ENCODE data around the gene DERL2.

The DERL2 gene

DNA sequence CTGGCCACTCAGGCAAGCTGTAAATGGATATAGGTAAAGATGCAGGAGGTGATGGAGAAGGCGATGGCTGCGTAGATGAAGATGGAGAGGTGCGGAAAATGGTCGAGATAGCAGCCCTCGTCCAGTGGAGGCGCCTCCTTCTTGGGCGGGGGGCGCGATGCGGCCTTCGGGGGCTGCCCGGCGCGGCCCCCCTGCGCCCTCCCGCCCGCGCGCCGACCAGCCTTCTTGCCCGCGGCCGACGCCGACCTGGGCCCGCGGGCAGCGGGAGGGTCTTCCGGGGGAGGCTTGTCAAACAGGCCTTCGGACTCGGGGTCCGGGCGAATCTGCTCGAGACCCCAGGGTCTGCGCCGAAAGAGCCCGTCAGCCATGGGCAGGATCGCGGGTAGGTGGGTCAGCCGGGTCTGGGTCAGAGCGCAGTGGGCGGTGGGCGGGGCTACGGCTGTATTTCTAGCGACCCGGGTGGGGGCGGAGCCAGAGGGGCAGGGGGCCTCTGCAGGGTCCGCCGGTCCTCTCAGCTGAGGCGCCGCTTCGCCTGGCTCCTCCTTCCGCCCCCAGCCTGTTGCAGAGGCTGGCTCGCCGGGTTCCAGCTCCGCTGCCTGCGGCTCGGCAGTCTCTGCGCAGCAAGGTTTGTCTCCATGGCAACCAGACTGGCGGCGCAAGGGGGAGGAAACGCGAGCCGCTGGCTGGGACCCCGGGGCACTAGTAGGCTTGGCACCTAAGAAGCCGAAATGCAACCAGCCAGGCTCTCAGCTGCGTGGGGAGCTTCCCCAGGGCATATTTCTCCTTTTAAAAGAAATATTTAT lies 14.8 kb upstream of the DERL2 start:
- FAIRE-seq, result no peak

DNA sequence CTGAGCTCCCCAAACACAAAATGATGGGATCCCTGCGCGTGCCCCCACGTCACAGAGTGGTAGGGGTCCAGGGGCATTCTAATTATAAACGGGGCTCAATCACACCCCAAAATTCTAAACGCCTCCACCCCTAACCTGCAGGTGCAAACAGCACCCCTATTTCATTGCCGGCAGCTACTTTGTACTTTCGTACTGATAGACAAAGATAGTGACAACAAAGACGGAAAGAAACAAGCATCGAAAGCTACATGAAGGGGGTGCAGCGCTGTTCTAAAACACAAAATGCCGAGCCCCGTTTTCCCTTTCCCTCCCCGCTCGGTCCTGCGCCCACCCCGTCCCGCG lies 14.2 kb upstream of the DERL2 start:
- FAIRE-seq, result no peak

DNA sequence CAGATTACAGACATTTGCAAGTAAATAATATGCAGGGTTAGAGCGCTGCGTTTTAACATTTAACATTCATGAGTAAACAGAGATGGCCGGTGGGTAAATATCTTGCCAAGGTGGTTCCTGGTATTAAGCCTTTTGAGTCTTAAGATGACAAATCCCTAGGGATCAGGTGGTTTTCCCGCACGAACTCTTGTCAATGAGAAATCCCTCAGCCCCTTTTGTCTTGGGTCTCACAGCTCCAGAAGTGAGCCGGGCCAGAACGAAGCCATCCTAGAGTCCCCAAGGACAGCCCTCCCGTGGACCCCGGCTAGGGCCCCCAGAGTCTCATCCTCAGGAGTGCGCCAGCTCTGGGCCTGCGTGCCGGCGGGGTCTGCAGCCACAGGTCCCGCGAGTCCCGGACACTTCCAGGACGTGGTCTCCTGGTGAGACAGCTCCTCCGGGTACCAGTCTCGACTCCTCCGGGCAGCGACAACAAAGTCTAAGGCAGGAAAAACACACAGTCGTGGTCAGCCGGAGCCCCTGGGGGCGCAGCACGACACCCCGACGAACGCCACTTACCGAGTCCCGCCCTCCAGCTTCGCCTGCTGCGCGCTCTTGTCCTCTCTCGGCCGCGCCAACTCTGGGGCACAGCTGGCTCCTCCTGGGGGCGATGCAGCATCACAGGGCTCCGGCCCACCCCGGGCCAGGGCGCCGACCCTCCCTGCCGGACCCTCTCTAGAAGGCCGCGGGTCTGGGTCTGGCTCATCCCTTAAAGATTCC lies 13.7 kb upstream of the DERL2 start:
- FAIRE-seq, result no peak

DNA sequence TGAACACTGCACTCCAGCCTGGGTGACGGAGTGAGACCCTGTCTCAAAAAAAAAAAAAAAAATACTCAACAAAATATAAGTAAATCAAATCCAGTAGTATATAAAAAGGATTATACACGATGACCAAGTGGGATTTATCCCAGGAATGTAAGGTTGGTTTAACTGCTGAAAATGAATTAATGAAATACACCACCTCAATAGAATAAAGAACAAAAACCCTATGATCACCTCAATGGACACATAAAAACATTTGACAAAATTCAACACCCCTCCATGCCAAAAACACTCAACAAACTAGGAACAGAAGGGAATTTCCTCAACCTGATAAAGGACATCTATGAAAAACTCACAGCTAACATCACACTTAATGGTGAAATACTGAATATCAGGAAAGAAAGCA lies 7.0 kb upstream of the DERL2 start:
- FAIRE-seq, result no peak

DNA sequence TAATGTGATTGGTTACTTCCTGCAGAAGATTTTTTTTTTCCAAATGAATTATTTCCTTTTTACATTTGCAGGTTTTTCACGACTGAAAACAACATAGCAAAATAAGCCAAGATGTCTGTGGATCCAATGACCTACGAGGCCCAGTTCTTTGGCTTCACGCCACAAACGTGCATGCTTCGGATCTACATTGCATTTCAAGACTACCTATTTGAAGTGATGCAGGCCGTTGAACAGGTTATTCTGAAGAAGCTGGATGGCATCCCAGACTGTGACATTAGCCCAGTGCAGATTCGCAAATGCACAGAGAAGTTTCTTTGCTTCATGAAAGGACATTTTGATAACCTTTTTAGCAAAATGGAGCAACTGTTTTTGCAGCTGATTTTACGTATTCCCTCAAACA lies 2.8 kb upstream of the DERL2 start:
- FAIRE-seq, result no peak

DNA sequence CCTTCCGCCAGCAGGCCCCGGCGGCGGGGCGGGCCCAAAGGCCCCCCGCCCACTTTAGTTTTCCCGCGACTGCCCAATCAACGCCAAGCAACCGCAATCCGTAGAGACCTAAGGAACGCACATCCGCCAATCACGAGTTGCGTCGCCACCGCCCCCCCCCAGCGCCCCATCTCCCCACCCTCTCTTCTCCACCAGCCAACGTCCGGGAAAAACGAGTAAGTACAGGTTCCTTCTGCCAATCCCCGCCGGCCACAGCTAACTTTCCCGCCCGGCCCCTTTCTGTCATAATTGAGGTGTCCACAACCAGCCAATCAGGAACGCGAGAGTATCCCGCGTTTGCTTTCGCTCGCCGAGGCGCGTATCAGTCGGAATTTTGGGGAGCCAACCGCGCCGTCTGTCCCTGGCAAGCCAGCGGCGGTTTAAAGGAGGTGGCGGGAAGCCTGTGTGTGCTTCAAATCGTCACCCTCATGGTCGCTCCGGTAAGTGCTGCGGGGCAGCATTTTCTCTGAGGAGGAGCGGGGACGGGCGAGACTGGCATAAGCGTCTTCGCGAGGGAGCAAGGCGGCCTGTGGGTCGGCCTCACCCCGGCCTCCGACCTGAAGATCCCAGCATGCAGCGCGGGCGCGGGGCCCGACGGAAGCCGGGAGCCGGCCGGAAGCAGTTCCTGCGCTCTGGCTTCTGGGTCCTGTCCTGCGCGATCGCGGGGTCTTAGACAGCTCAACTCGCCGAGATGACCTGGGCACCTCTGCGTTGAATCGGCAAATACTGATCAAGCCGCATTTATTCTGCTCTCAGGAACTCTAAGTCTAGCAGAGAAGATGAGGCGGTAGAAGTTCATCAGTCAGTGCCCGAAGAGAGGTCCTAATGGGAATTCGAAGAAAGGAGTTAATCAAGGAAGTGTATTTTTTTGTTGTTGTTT lies 487 bp upstream of the DERL2 start, which contains the start of gene MIS12:
TSS of gene MIS12 (plus strand) at position 361 of the 919 bp plus-strand sequence. CDS start 2,297 bp downstream, outside the sequence.
- FAIRE-seq, result no peak

DNA sequence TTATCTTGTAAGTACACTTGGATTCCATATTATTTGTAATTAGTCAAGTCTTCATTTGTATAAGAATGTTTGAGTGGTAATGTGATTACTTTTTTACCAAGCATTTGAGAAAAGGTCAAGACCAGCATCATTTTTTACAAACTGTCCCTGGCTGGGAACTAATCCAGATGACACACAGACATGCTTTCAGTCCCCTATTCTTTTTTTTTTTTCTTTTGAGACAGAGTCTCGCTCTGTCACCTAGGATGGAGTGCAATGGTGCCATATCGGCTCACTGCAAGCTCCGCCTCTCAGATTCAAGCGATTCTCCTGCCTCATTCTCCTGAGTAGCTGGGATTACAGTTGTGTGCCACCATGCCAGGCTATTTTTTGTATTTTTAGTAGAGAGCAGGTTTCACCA lies 4.5 kb downstream of the DERL2 start:
- peak; percentile 21 for FAIRE-seq

DNA sequence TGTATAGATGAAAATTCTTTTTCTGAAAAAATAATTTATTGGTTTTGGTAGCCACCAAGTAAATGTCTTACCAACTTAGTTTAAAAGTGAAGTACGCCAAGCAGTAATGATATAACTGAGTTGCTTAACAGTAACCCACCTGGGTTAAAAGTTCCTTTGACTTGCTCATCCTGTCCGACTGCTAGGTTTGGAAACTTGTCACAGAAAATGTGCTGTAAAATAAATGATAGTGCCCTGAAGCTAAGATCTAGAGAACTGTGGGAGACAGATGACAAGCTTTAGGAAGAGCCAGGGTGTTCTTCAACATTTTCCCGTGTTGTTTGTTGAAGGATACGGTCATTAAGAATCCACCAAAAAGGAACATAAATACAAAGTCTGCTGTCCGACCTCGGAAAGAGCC lies 5.0 kb downstream of the DERL2 start:
- no peak for FAIRE-seq

DNA sequence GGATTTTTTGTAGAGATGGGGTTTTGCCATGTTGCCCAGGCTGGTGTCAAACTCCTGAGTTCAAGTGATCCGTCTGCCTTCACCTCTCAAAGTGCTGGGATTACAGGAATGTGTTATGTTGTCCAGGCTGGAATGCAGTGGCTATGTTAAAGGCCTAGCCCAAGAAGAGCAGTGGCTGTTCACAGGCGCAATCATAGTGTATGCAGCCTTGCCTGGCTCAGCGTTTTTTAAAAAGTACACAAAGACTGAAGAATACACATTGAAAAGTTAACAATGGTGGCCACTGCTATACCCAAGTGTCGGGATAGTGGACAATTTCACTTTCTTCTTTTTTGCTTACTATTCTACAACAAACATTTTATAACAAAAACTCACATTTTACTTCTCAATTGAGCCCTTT lies 7.0 kb downstream of the DERL2 start:
- FAIRE-seq, result no peak

DNA sequence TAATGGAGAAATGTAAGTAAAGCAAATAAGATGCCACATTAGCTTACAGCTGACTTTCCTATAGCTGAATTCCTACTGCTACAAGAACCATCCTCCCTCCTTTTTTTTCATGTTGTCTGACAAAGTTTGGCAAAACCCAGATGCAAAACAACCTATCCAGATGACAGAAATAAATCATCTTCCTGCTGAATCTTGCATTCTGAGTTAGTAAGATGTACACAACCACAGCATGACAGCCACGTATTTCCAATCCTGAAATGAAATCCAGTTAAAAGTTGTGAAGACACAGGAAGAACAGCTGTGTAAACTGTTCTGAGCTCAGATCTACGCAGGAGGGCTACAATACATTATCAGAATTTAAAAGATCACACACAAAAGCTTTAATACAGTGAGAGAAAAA lies 12.1 kb downstream of the DERL2 start:
- FAIRE-seq, result no peak

DNA sequence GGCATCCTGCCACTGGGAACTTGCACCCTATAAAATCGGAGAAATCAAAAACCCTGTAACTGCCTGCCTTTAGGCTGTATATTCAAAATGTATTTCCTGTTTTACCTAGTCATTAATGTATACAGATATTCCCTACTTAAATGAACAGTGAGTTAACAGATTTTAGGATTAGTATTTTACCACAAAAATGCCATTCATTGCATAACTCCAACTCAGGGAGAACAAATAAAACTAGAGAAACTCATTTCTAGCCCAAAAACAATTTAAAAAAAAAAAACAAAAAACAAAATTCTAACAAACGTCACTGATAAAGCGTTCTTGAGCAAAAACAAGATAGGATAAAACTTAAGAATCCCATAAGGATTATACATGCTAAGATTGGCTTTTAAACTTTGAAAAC lies 13.5 kb downstream of the DERL2 start:
- FAIRE-seq, result no peak

DNA sequence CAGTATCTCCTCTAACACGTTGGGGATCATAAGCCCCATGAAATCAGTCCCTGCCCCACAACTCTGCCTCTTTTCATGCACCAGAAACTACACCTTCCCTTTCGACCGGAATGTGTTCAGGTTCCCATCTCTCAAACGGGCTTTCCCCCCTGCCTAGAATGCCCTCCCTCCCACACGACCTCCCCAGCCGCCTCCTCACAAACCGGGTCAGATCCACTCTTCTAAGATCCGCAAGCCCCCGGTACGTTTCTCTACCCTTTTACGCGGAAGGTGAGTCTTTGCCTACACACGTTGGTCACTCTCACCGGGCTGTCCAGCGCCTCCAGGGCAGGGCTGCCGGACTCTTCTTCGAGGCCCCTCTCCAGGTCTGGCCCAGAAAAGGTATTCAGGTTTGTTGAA lies 17.9 kb downstream of the DERL2 start:
- no peak for FAIRE-seq

DNA sequence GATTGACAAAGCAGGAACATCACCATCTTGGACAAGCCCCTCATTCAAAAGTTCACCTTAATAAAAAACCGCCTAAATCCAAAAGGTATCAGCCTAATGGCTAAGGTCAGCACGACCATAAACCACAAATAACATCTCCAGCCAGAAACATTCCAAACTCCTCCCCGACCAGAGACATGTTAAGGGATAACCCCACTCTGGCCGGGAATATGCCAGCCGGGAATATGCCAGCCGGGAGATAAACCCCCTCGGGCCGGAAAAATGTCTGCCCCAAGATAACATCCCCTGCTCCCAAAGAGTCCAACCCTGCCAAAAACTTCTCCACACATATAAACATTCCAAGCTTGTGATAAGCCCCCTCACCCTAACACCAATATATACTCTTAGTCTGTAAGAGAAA lies 18.6 kb downstream of the DERL2 start:
- no peak for FAIRE-seq

DNA sequence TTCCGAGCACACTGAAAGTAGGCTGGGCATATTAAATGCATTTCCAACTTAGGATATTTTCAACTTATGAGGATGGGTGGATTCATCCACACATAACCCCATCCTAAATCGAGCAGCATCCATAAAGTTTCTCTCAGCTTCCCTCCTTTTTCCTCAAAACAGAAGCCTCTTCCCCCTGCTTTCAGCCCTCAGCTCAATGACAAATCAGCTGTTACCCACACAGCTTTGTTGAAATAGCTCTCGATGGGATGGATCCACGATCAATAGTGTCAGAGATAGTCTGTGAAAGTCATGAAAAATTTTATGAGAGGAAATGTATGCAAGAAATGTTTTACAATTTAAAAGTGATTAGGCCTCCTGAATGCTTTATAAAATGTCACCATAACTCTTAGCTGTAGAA lies 19.7 kb downstream of the DERL2 start:
- no peak for FAIRE-seq

DNA sequence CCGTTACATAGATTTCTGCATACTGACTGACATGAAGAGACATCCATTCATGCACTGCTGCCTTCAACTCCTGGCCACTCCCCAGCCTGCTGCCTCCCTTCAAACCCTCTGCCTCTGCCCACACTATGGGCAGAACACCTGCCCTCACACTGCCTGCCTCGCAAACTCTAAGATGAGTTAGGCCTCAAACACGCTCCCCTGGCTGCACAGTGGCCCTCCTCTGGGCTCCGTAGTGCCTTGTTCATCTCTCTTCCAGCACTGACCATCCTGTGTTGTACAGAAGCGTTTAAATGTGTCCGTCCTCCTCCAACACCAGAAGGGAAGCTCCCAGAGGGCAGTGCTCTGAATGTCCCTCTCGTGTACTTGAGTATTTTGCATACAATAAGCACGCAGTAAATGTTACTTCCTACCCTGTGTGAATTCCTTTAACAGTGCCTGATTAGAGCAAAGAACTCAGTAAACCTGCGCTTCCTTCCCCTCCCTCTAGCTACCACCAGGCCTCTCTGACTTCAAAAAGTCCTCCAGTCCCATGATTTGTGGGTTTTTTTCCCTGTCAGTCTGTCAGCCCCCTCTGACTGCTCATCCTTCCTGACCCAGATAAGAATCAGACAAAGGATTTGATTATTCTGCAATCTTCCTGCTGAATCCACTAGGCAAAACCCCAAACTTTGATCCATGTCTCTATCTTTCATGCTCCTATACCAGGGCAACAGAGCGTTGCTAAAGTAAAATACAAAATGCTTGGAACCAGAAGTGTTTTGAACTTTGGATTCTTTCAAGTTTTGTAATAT lies 21.1 kb downstream of the DERL2 start:
- no peak for FAIRE-seq

DNA sequence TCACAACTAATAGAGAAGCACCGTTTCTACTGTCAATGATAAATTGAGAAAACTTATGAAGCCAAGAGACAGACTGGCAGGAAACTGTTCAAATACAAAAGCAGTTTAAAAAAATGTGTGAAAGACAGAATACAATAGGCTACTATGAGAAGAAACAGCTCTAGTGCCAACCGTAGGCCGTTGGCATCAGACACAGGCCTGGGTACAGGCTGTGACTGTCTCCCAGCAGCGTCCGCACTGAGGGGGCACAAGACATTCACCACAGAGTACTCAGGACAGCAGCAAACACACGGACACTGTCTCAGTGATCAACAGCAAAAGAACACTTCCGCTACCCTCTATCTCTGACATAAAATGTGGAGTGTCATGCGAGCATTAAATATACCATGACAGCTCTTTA lies 39.2 kb downstream of the DERL2 start:
- FAIRE-seq, result no peak

DNA sequence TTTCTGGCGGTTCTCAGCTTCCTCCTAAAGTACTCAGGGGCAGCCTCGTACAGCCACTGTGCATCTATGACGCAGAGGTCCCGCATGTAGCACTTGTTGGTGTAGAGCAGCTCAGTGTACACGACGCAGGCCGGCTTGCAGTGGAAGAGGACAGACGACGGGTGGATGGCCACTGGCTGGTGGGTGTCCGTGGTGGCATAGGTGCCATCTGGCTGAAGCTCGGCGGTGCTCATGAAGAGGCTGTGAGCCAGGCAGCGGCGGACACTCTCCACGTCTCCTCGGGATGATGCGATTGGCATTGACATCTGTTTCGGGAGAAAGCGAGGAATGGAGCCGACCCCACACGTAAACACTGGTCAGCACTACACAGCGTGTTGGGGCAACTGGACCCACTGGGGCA lies 41.8 kb downstream of the DERL2 start:
- FAIRE-seq, result no peak

DNA sequence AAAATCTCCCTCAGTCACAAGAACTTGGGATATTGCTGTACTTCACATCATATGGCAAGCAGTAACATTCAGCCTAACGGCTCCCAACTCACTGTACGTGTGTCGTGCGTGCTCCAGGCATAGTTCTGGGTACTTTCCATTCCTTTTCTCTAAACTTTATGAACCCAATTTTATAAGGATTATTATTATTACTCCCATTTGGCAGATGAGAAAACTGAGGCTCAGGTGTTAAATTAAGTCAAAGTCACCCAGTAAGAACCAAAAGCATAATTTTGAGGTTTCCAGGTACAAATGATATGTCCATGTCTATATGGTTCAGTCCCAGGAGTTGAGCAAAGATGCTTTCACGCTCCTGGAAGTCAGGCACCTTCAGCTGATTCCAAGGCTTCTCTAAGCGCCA lies 42.2 kb downstream of the DERL2 start:
- FAIRE-seq, result no peak

DNA sequence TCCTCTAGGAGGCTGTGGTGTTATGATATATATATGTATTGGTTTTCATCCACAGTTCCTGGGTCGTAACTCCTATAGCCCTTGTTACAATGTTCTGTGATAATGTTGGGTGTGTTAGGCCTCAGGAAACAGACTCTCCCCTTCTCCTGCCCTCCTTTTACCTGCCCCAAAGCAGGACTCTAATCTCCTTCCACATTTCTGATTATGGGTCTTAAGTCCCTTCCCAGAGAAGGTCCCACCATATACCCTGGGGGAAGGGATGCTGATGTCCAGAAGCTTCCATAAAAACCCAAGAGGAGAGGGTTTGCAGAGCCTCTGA lies 46.6 kb downstream of the DERL2 start:
- no peak for FAIRE-seq

DNA sequence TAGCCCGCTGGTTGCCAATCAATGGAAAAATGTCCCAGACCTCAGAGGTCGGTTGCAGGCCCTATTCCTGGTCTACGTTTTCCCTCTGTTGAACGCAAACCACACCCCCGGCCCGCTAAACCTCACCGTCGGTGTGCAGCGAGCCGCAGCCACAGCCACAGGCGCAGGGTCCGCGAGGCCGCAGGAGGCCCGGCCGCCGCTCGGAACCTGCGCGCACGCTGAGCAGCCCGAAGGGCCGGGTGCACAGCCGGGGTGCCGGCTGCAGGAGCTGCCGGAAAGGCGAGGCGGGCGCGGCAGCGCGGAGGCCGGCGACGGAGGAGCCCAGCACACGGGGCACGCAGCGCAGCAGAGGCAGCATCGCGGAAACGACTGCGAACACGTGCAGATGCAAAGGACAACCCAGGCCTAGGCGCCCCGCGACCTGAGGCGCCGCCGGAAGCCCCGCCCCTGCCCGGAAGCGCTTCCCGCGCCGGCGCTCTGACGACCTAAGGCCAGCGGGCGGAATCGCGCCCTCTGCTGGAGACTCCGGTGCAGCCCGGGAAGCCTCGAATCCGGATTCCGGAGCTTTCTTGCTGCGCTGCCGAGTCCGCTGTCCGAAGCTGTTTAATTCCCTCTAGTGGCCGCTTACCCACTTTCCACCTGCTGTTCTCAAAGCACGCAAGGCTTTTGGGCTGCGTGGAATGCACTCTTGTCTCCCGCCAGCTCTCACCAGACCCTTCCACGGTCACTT lies 47.1 kb downstream of the DERL2 start, which contains the start of gene C1QBP:
TSS of gene C1QBP (minus strand) at position 440 of the 730 bp plus-strand sequence. CDS start at position 358, 82 bp downstream.
- FAIRE-seq, result no peak

DNA sequence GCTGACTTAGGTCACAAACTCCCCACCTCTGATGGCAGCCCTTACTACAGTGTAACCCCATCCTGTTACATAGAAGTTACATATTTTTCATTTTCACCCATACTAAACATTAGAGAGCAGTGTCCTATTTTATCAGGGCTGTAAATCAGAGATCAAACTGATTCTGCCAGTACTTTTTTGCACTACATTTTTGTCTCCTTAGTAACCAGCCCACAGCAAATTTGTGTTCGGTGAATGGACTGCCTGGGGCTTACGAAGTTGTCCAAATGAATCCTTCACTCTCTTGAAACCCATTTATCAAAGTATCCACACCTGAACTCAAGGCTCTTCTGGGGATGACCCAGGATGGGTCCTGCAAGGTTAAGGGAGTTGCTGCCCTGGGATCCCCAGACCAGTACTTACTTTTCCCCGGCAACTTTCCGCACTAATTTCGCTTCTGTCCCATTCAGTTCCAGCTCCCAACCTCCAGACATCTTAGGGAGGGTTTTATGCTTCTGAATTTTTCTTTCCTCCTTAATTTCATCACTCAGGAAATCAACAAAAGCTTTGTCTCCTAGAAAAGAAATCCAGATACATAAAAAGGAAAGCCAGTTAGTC lies 48.2 kb downstream of the DERL2 start:
- FAIRE-seq, result no peak

Measured in islet of Langerhans (tissue), 1 donor.